Measurements from ENCODE around the gene THYN1. TPM values are rescaled to one million over a fixed set of nuclear protein-coding genes. Genes with fewer than 3 reads are reported as not detected.

The THYN1 gene
- total RNA-seq, 1 experiment from 2014 or later = 88.3 TPM

DNA sequence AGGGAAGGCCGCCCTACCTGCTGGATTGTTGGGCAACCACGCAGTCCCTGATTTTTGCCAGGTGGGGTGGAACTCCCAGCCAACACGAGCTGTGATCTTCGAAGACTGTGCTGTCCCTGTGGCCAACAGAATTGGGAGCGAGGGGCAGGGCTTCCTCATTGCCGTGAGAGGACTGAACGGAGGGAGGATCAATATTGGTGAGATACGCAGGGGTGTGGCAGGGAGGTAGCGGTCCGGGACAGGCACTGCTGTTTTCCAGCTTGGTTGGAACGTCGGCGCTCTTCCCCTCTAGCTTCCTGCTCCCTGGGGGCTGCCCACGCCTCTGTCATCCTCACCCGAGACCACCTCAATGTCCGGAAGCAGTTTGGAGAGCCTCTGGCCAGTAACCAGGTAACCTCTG is 7.8 kb upstream of the THYN1 start:
- Histone ChIP-seq H3K27me3 (replicated peaks; ENCODE audit: control insufficient read depth, insufficient read depth, low read length) (no peaks in the 10 kb centered on the region), H3K4me3 (ENCODE audit: low read depth, low read length) (no peak overlapping the region), H3K36me3 (ENCODE audit: control insufficient read depth, insufficient read depth, low read length) (no peaks in the 10 kb centered on the region), H3K4me1 (no peaks in the 10 kb centered on the region), H3K9me3 (no peaks in the 10 kb centered on the region)
- H3K27ac Mint-ChIP-seq (ENCODE audit: unreplicated experiment) = no peak overlapping the region
- no TSS peak for BruUV-seq (replicated peaks)
- intact Hi-C loops (cut with micrococcal nuclease; ENCODE audit: unreplicated experiment) = loop anchor here (10.0 kb wide), 1 partner anchor 604 kb away; no protein-coding TSS in a partner anchor
- no peak overlapping the region for H3K4me3 Mint-ChIP-seq (ENCODE audit: unreplicated experiment)
- DNase-seq = peak in 1 of 2 experiments; percentile 35
- H3K4me1 Mint-ChIP-seq (ENCODE audit: low read depth, unreplicated experiment) = no peaks in the 10 kb centered on the region
- H3K27me3 Mint-ChIP-seq (ENCODE audit: insufficient read depth, unreplicated experiment) = no peaks in the 10 kb centered on the region
- CTCF ChIA-PET = interaction anchor here (1.5 kb wide), 1 partner anchor 12 kb away, joined by 6 read pairs; no protein-coding TSS in a partner anchor
- no peaks in the 10 kb centered on the region for H3K9me3 Mint-ChIP-seq (ENCODE audit: unreplicated experiment)
- POLR2A ChIA-PET = no interaction called here
- H3K36me3 Mint-ChIP-seq (ENCODE audit: insufficient read depth, unreplicated experiment) = no peaks in the 10 kb centered on the region
- TF ChIP-seq, protein P1, sequence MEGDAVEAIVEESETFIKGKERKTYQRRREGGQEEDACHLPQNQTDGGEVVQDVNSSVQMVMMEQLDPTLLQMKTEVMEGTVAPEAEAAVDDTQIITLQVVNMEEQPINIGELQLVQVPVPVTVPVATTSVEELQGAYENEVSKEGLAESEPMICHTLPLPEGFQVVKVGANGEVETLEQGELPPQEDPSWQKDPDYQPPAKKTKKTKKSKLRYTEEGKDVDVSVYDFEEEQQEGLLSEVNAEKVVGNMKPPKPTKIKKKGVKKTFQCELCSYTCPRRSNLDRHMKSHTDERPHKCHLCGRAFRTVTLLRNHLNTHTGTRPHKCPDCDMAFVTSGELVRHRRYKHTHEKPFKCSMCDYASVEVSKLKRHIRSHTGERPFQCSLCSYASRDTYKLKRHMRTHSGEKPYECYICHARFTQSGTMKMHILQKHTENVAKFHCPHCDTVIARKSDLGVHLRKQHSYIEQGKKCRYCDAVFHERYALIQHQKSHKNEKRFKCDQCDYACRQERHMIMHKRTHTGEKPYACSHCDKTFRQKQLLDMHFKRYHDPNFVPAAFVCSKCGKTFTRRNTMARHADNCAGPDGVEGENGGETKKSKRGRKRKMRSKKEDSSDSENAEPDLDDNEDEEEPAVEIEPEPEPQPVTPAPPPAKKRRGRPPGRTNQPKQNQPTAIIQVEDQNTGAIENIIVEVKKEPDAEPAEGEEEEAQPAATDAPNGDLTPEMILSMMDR (IDR thresholded peaks at IDR 0.05; ENCODE audit: insufficient read depth in 1 of 2, low read depth in 1 of 2, low read length in 1 of 2, severe bottlenecking in 1 of 2, unreplicated experiment in 1 of 2) = no peak

DNA sequence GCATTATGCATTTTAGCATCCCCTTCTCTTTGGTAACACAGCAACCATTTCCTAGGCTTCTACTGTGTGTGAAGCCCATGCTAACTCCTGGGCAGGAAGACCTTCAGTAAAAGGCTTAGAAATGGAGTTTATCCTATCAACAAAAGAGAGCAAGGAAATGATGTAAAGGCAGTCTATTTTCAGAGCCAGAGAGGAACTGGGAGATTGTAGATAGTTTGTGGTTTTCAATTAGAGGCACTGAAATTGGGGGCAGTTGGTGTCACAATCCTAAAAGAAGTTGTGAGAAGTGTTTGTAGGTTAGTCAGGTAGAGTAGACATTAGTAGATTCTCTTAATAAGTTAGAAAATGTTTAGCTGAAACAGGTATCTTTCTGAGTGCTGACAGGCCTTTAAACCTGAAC is 7.4 kb upstream of the THYN1 start:
- no peak for DNase-seq
- TF ChIP-seq, protein P1 (IDR thresholded peaks at IDR 0.05; ENCODE audit: insufficient read depth in 1 of 2, low read depth in 1 of 2, low read length in 1 of 2, severe bottlenecking in 1 of 2, unreplicated experiment in 1 of 2) = no peak
- ChIA-PET CTCF (no interaction called here), POLR2A (no interaction called here)
- intact Hi-C loops (cut with micrococcal nuclease; ENCODE audit: unreplicated experiment) = loop anchor here (10.0 kb wide), 1 partner anchor 604 kb away; no protein-coding TSS in a partner anchor
- Mint-ChIP-seq H3K27me3 (ENCODE audit: insufficient read depth, unreplicated experiment) (no peaks in the 10 kb centered on the region), H3K27ac (ENCODE audit: unreplicated experiment) (no peak overlapping the region), H3K9me3 (ENCODE audit: unreplicated experiment) (no peaks in the 10 kb centered on the region), H3K4me3 (ENCODE audit: unreplicated experiment) (no peak overlapping the region), H3K4me1 (ENCODE audit: low read depth, unreplicated experiment) (no peaks in the 10 kb centered on the region), H3K36me3 (ENCODE audit: insufficient read depth, unreplicated experiment) (no peaks in the 10 kb centered on the region)
- Histone ChIP-seq H3K4me1 (no peaks in the 10 kb centered on the region), H3K36me3 (ENCODE audit: control insufficient read depth, insufficient read depth, low read length) (no peaks in the 10 kb centered on the region), H3K4me3 (ENCODE audit: low read depth, low read length) (no peak overlapping the region), H3K27me3 (replicated peaks; ENCODE audit: control insufficient read depth, insufficient read depth, low read length) (no peaks in the 10 kb centered on the region), H3K9me3 (no peaks in the 10 kb centered on the region)
- BruUV-seq (replicated peaks) = no TSS peak

DNA sequence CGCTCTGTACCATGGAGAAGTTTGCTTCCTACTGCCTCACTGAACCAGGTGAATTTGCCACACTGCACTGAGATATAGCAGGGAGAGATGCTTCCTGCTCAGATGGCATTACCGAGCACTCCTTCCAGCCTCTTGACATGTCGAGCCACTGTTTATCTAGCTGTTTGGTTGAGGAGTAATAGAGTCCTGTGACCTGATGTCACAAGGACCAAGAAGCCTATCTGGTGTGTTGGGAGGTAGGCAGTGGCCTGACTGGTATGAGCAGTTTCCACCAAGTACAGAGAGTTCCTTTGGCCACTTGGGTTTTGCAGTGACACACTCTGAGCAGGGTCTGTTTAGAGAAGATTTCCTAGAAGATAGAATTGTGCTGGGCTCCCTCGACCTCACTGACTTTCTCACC is 5.4 kb upstream of the THYN1 start:
- POLR2A ChIA-PET = no interaction called here
- no peaks in the 10 kb centered on the region for H3K4me1 Mint-ChIP-seq (ENCODE audit: low read depth, unreplicated experiment)
- intact Hi-C loops (cut with micrococcal nuclease; ENCODE audit: unreplicated experiment) = no loop called here

More for the DNA sequence above, 5.4 kb upstream of the THYN1 start:
- no peaks in the 10 kb centered on the region for H3K27me3 Mint-ChIP-seq (ENCODE audit: insufficient read depth, unreplicated experiment)
- H3K4me3 Mint-ChIP-seq (ENCODE audit: unreplicated experiment) = no peak overlapping the region
- Histone ChIP-seq H3K4me1 (0 out of 2 replicates have a peak, but pooled peaks cover 4% of the 10 kb centered on the region), H3K27me3 (replicated peaks; ENCODE audit: control insufficient read depth, insufficient read depth, low read length) (no peaks in the 10 kb centered on the region), H3K36me3 (ENCODE audit: control insufficient read depth, insufficient read depth, low read length) (no peaks in the 10 kb centered on the region), H3K4me3 (ENCODE audit: low read depth, low read length) (no peak overlapping the region), H3K9me3 (no peaks in the 10 kb centered on the region)
- H3K27ac Mint-ChIP-seq (ENCODE audit: unreplicated experiment) = no peak overlapping the region
- CTCF ChIA-PET = no interaction called here
- TF ChIP-seq, protein P1 (IDR thresholded peaks at IDR 0.05; ENCODE audit: insufficient read depth in 1 of 2, low read depth in 1 of 2, low read length in 1 of 2, severe bottlenecking in 1 of 2, unreplicated experiment in 1 of 2) = no peak
- peak in 1 of 2 experiments; percentile 24 for DNase-seq
- no peaks in the 10 kb centered on the region for H3K9me3 Mint-ChIP-seq (ENCODE audit: unreplicated experiment)
- H3K36me3 Mint-ChIP-seq (ENCODE audit: insufficient read depth, unreplicated experiment) = peaks cover under 1% of the 10 kb centered on the region
- no TSS peak for BruUV-seq (replicated peaks)

Data from Caco-2 (cell line).